ENCODE measurements around the gene FCHSD2. TPM values are rescaled to one million over a fixed set of nuclear protein-coding genes. Genes with fewer than 3 reads are reported as not detected.

The FCHSD2 gene
- total and polyA plus RNA-seq, 2 of the 13 experiments (the other 11 are each of a cell fraction or from before 2014, with no cell fraction given), result 20.5 to 24.8 TPM

- Histone ChIP-seq H3K79me2 (ENCODE audit: insufficient read depth, low read length) (peaks cover 5% of the 10 kb centered on the region), H3K4me2 (ENCODE audit: low read depth, low read length) (no peak overlapping the region), H3K4me1 (ENCODE audit: insufficient read depth, low read length) (no peaks in the 10 kb centered on the region), H3K27me3 (ENCODE audit: control insufficient read depth in 1 of 2, insufficient read depth in 2 of 2, low read length in 2 of 2) (no peaks in the 10 kb centered on the region), H2AFZ (ENCODE audit: low read length) (no peak overlapping the region), H3K9ac (ENCODE audit: insufficient read depth, low read depth, low read length) (no peak overlapping the region), H4K20me1 (ENCODE audit: insufficient read depth, low read length) (no peaks in the 10 kb centered on the region), H3K36me3 (replicated peaks in 1 of 2; ENCODE audit: control insufficient read depth in 1 of 2, insufficient read depth in 2 of 2, low read length in 2 of 2) (peaks cover 4 to 7% of the 10 kb centered on the region in 2 experiments), H3K9me3 (ENCODE audit: low read length) (no peaks in the 10 kb centered on the region), H3K27ac (ENCODE audit: extremely low read length, insufficient read depth, low read length) (no peak overlapping the region), H3K4me3 (replicated peaks in 1 of 3; ENCODE audit: insufficient read depth in 1 of 3, low read depth in 2 of 3, low read length in 3 of 3) (no peak overlapping the region)
- FAIRE-seq, result no peak
- WGBS (ENCODE audit: low lambda C conversion rate), result 90% methylated on average over 2 of the region's 2 CpGs
- ChIA-PET POLR2A (no interaction called here), CTCF (ENCODE audit: low intra/inter-chr PET ratio, low total read pairs) (no interaction called here)
- in situ Hi-C loops (cut with HindIII; ENCODE audit: extremely low pct_ligation_motif_present, low pct_unique_long_range_greater_than_20kb) (no loop called here), intact Hi-C loops (cut with micrococcal nuclease; ENCODE audit: unreplicated experiment) (no loop called here)
- BruUV-seq (replicated peaks), result no TSS peak
- no peak for DNase-seq (ENCODE audit: low spot score)
- ATAC-seq, result no peak
- TF ChIP-seq PHB2 (IDR thresholded peaks at IDR 0.05; ENCODE audit: partially characterized antibody), result no peak
- no peak for TF ChIP-seq MAZ (IDR thresholded peaks at IDR 0.05; ENCODE audit: borderline replicate concordance, low read depth, low read length)
- TF ChIP-seq MAZ (CRISPR knock-in tag; IDR thresholded peaks at IDR 0.05; ENCODE audit: low read depth), result no peak
- TF ChIP-seq RAD51 (IDR thresholded peaks at IDR 0.05; ENCODE audit: borderline replicate concordance), result no peak
- TF ChIP-seq, protein P1, sequence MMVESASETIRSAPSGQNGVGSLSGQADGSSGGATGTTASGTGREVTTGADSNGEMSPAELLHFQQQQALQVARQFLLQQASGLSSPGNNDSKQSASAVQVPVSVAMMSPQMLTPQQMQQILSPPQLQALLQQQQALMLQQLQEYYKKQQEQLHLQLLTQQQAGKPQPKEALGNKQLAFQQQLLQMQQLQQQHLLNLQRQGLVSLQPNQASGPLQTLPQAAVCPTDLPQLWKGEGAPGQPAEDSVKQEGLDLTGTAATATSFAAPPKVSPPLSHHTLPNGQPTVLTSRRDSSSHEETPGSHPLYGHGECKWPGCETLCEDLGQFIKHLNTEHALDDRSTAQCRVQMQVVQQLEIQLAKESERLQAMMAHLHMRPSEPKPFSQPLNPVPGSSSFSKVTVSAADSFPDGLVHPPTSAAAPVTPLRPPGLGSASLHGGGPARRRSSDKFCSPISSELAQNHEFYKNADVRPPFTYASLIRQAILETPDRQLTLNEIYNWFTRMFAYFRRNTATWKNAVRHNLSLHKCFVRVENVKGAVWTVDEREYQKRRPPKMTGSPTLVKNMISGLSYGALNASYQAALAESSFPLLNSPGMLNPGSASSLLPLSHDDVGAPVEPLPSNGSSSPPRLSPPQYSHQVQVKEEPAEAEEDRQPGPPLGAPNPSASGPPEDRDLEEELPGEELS (CRISPR knock-in tag; IDR thresholded peaks at IDR 0.05), result no peak
- no peak for TF ChIP-seq MED13 (CRISPR knock-in tag; IDR thresholded peaks at IDR 0.05)
- TF ChIP-seq ZHX2 (IDR thresholded peaks at IDR 0.05; ENCODE audit: low read depth), result no peak
- no peak for TF ChIP-seq ZHX2 (CRISPR knock-in tag; IDR thresholded peaks at IDR 0.05; ENCODE audit: borderline replicate concordance)
- TF ChIP-seq PHF5A (CRISPR knock-in tag; IDR thresholded peaks at IDR 0.05; ENCODE audit: low read depth, unreplicated experiment), result no peak
- TF ChIP-seq, protein P2, sequence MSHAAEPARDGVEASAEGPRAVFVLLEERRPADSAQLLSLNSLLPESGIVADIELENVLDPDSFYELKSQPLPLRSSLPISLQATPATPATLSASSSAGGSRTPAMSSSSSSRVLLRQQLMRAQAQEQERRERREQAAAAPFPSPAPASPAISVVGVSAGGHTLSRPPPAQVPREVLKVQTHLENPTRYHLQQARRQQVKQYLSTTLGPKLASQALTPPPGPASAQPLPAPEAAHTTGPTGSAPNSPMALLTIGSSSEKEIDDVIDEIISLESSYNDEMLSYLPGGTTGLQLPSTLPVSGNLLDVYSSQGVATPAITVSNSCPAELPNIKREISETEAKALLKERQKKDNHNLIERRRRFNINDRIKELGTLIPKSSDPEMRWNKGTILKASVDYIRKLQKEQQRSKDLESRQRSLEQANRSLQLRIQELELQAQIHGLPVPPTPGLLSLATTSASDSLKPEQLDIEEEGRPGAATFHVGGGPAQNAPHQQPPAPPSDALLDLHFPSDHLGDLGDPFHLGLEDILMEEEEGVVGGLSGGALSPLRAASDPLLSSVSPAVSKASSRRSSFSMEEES (CRISPR knock-in tag; IDR thresholded peaks at IDR 0.05), result no peak
- TF ChIP-seq ETS1 (CRISPR knock-in tag; IDR thresholded peaks at IDR 0.05), result no peak
- TF ChIP-seq NR3C1 (CRISPR knock-in tag; IDR thresholded peaks at IDR 0.05), result no peak
- TF ChIP-seq ZZZ3 (CRISPR knock-in tag; IDR thresholded peaks at IDR 0.05; ENCODE audit: borderline replicate concordance), result no peak
These were observed 139.9 kb downstream of the FCHSD2 start for GRCh38 chr11:73002214-73002613.
